ENCODE measurements around the gene C1orf141.
A peak's percentile ranks its signal among the peaks of the same experiment; 100 is the strongest.

C1orf141 gene

DNA sequence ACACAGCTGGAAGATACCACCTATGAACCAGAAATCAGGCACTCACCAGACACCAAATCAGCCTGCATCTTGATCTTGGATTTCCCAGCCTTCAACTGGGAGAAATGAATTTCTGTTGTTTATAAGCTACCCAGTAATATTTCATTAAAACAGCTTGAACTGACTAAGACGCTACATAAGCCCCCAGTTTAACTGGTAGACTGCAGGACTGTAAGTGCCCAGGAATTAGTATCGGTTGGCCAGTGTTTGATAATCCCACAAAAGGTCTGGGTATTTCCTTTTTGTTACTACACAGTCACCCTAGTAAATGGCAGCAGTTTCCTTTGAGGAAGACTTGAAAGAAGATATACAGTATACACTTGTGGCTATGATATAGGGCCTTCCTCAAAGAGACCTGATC, 73.5 kb downstream of the C1orf141 start:
- TF ChIP-seq, protein P1, sequence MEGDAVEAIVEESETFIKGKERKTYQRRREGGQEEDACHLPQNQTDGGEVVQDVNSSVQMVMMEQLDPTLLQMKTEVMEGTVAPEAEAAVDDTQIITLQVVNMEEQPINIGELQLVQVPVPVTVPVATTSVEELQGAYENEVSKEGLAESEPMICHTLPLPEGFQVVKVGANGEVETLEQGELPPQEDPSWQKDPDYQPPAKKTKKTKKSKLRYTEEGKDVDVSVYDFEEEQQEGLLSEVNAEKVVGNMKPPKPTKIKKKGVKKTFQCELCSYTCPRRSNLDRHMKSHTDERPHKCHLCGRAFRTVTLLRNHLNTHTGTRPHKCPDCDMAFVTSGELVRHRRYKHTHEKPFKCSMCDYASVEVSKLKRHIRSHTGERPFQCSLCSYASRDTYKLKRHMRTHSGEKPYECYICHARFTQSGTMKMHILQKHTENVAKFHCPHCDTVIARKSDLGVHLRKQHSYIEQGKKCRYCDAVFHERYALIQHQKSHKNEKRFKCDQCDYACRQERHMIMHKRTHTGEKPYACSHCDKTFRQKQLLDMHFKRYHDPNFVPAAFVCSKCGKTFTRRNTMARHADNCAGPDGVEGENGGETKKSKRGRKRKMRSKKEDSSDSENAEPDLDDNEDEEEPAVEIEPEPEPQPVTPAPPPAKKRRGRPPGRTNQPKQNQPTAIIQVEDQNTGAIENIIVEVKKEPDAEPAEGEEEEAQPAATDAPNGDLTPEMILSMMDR (IDR thresholded peaks at IDR 0.05; ENCODE audit: low read depth, low read length) = no peak
- H3K4me3 ChIP-seq (ENCODE audit: low read depth, low read length) = no peak overlapping the region

DNA sequence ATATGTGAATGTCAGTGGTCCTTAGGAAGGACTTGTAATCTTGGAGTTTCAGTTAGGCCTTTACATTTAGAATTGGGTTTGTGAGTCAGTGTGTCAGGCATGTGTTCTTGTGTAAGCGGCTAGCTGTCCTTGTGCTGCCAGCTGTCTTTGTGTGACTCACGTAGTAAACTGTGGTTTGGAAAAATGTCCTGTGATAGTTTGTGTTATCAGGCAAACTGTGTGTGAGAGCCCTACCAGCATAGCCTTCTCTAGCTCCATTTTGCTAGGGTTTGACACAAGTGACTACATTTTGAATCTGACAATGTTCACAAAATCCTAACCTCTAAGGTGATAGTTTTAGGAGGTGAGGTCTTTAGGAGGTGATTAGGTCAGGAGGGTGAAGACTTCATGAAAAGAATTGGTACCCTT, 74.0 kb downstream of the C1orf141 start:
- H3K4me3 ChIP-seq (ENCODE audit: low read depth, low read length) = no peak overlapping the region
- TF ChIP-seq, protein P1 (IDR thresholded peaks at IDR 0.05; ENCODE audit: low read depth, low read length) = no peak

DNA sequence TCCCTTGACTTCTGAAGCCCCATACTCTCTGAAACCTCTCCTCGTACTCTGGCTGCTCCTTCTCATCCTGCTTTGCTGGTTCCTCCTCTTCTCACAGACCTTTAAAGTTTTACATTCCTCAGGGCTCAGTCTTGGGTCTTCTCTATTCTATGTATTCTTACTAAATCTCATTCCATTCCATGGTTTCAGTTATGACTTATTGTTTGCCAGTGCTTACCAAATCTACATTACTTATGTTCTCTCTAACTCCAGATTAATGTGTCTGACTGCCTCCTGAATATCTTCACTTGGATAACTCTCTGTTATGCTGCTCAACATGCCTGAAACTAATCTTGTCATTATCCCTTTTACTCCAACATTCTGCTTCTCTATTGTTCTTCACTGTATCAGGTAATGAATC, 75.4 kb downstream of the C1orf141 start:
- H3K4me3 ChIP-seq (ENCODE audit: low read depth, low read length) = no peak overlapping the region
- TF ChIP-seq, protein P1 (IDR thresholded peaks at IDR 0.05; ENCODE audit: low read depth, low read length) = no peak

DNA sequence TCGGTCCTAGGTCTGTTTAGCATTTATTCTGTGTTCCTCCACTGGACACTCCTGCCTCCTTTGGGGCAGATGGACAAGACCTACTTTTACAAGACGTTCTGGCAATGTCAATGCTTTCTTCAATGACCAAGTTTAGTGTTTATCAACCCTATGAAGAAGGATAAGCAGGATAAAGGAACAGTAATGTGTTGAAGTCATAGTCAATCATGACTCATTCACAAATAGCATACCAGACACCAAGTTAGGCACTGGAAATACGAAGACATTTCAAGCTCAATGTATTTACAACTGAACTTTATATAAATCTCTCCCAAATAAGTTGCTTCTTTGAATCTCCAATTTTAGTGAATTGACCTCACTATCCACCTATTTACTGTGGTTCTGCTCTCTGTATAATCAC, 76.0 kb downstream of the C1orf141 start:
- no peak overlapping the region for H3K4me3 ChIP-seq (ENCODE audit: low read depth, low read length)
- TF ChIP-seq, protein P1 (IDR thresholded peaks at IDR 0.05; ENCODE audit: low read depth, low read length) = no peak

DNA sequence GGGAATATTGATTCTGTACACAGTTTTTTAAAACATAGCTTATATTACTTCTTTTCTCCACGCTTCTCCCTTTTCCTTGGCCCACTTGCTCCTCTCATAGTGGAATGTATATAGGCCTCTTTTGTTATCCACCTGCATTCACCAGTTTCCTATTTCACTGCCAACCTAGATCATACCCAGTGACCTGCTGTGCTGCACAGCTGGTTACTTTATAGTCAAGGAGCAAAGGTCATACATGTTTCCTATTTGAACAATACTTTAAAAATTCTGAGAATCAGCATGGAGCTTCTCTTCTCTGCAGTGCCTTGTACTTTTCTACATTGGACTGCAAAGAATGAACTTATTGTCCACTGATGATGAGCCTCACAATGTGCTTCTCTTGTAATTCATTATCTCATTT, 76.5 kb downstream of the C1orf141 start:
- TF ChIP-seq, protein P1 (IDR thresholded peaks at IDR 0.05; ENCODE audit: low read depth, low read length) = no peak
- no peak overlapping the region for H3K4me3 ChIP-seq (ENCODE audit: low read depth, low read length)

DNA sequence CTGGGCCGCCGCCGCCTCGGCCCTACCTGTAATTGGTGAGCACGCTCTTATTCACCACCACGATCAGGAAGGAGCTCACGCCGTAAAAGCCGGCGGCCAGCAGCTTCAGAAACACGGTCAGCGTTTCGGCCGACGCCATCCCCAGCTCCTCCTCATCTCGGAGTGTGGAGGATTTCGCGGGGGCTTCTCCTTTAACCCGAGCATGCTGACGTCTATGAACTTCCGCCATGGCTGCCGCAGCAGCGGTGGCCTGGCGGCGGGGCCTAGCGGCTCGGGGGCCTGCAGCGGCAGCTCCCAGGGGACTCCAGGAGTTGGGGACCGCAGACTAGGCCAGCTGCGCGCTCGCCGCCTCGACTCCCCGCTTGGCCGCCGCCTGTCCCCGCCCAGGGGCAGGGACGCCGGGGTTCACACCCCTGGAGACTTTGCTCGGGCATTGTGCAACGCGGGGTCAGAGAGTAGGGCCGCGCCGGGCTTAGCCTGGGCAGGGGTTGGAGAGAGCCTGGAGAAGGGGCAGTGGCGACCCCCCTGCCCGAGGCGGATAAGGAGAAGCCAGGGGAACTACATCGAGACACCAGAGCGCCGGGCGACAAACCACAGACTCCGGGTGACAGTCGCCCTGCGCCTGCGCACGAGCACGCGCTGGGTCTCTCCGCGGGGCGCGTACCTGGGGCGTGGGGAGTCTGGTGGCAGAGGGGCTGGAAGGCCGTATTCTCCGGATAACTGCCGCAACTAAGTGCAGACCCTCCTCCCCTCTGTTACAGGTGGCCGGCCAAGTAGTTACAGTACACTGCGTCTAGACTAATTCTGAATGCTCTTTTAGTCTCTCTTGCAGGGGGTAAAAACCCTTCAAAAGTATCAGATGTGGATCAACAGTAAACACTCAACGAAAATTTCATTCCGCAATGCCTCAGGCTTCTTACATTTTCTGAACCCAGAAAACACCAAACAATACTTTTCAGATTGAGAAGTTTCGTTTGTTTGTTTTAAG, 80.7 kb downstream of the C1orf141 start, which contains the start of gene SLC35D1:
TSS of gene SLC35D1 (minus strand) at position 364 of the 988 bp plus-strand sequence. CDS start at position 229, 135 bp downstream.
- TF ChIP-seq, protein P1 (IDR thresholded peaks at IDR 0.05; ENCODE audit: low read depth, low read length) = no peak
- H3K4me3 ChIP-seq (ENCODE audit: low read depth, low read length) = peak within 1 kb of the TSS; percentile 77

DNA sequence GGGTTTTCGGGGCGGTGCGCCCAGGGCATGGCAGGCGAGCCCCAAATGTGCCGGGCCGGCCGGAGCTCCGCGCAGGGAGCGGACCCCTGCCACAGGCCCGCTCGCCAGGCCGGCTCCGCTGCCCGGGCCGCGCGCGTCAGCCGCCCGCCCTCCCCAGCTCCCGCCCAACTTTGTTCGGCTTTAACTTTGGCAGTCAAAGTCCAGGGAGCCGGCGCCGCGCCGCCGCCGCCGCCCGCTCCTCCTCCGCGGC, 81.3 kb downstream of the C1orf141 start:
- peak overlapping the region; percentile 77 for H3K4me3 ChIP-seq (ENCODE audit: low read depth, low read length)
- TF ChIP-seq, protein P1 (IDR thresholded peaks at IDR 0.05; ENCODE audit: low read depth, low read length) = no peak
